Activated T-helper 1 cell treated with anti-CD3 and anti-CD28 coated beads, Interleukin-2, amount 50 U/mL, for 16 hours (primary cell): ENCODE results near the gene RAB15.

Experiments
- DNase-seq, 2 donors: peaks; one replicate each; pipeline ENCODE4 v3.0.0-alpha.2; 2020; ENCODE audit warnings: low read depth in 1 of 2, low spot score in 1 of 2

Gene RAB15

GRCh38 chr14:64971943-64972791, at the start of gene RAB15:
Gene RAB15 (minus strand): TSS chr14:64972336. CDS start chr14:64972076, 260 bp downstream.
- peak in 1 of 2 donors; percentile 16 for DNase-seq

- DNase-seq: no peak
Observed at GRCh38 chr14:65019944-65020566, 47.9 kb upstream of the RAB15 start.

GRCh38 chr14:65016471-65016870, 44.3 kb upstream of the RAB15 start:
- DNase-seq: no peak

GRCh38 chr14:65015391-65015790, 43.3 kb upstream of the RAB15 start:
- DNase-seq: no peak

- DNase-seq: no peak
Observed at GRCh38 chr14:65012353-65012752, 40.2 kb upstream of the RAB15 start.

GRCh38 chr14:65011538-65011937, 39.4 kb upstream of the RAB15 start:
- DNase-seq: no peak

- DNase-seq: no peak
Observed at GRCh38 chr14:65010211-65010931, 38.2 kb upstream of the RAB15 start.

GRCh38 chr14:65007202-65007601, 35.1 kb upstream of the RAB15 start:
- DNase-seq: no peak

- DNase-seq: no peak
Observed at GRCh38 chr14:65006261-65006721, 34.2 kb upstream of the RAB15 start.

GRCh38 chr14:65003394-65003793, 31.3 kb upstream of the RAB15 start:
- no peak for DNase-seq

- DNase-seq: no peak
Observed at GRCh38 chr14:65002586-65003210, 30.6 kb upstream of the RAB15 start.

GRCh38 chr14:65001723-65002122, 29.6 kb upstream of the RAB15 start:
- no peak for DNase-seq

- DNase-seq: no peak
Observed at GRCh38 chr14:65000898-65001591, 28.9 kb upstream of the RAB15 start.

- DNase-seq: no peak
Observed at GRCh38 chr14:64998455-64998931, 26.4 kb upstream of the RAB15 start.

GRCh38 chr14:64997108-64997794, 25.1 kb upstream of the RAB15 start:
- DNase-seq: no peak

- no peak for DNase-seq
Observed at GRCh38 chr14:64995291-64995690, 23.2 kb upstream of the RAB15 start.

- no peak for DNase-seq
Observed at GRCh38 chr14:64994540-64994939, 22.4 kb upstream of the RAB15 start.

GRCh38 chr14:64993266-64993930, 21.3 kb upstream of the RAB15 start:
- DNase-seq: no peak

GRCh38 chr14:64992328-64992885, 20.3 kb upstream of the RAB15 start:
- DNase-seq: no peak
